ENCODE results near the gene SCGB2A2.

Gene SCGB2A2

GRCh38 chr11:62237499-62237898 is 32.5 kb upstream of the SCGB2A2 start:
- no peaks in the 10 kb centered on the region for H3K36me3 ChIP-seq
- H3K27me3 ChIP-seq: peaks cover 65% of the 10 kb centered on the region
- H3K4me3 ChIP-seq (ENCODE audit: low read depth in 1 of 2, low read length in 1 of 2): no peak overlapping the region
- H3K4me1 ChIP-seq (ENCODE audit: control insufficient read depth in 1 of 2, insufficient read depth in 1 of 2, low read depth in 1 of 2, low read length in 1 of 2): no peaks in the 10 kb centered on the region
- TF ChIP-seq CTCF (IDR thresholded peaks at IDR 0.05): no peak
- H3K27ac ChIP-seq: no peak overlapping the region
- no peaks in the 10 kb centered on the region for H3K9me3 ChIP-seq

- no peak for TF ChIP-seq CTCF (IDR thresholded peaks at IDR 0.05)
- Histone ChIP-seq H3K27me3 (peaks cover 67% of the 10 kb centered on the region), H3K9me3 (no peaks in the 10 kb centered on the region), H3K4me3 (ENCODE audit: low read depth in 1 of 2, low read length in 1 of 2) (no peak overlapping the region), H3K36me3 (no peaks in the 10 kb centered on the region), H3K4me1 (ENCODE audit: control insufficient read depth in 1 of 2, insufficient read depth in 1 of 2, low read depth in 1 of 2, low read length in 1 of 2) (no peaks in the 10 kb centered on the region), H3K27ac (no peak overlapping the region)
Measured at GRCh38 chr11:62238151-62238550, 31.8 kb upstream of the SCGB2A2 start.

GRCh38 chr11:62241095-62241494 is 28.9 kb upstream of the SCGB2A2 start:
- no peaks in the 10 kb centered on the region for H3K4me1 ChIP-seq (ENCODE audit: control insufficient read depth in 1 of 2, insufficient read depth in 1 of 2, low read depth in 1 of 2, low read length in 1 of 2)
- TF ChIP-seq CTCF (IDR thresholded peaks at IDR 0.05): no peak

GRCh38 chr11:62242021-62242420 is 27.9 kb upstream of the SCGB2A2 start, which contains the start of gene SCGB1D2:
SCGB1D2 (plus strand) TSS chr11:62242239; CDS start chr11:62242308, 69 bp downstream.
- H3K4me1 ChIP-seq (ENCODE audit: control insufficient read depth in 1 of 2, insufficient read depth in 1 of 2, low read depth in 1 of 2, low read length in 1 of 2): no peaks in the 10 kb centered on the region
- H3K9me3 ChIP-seq: no peaks in the 10 kb centered on the region
- no peak within 1 kb of the TSS for H3K27ac ChIP-seq
- TF ChIP-seq CTCF (IDR thresholded peaks at IDR 0.05): no peak
- no peaks in the 10 kb centered on the region for H3K36me3 ChIP-seq
- H3K27me3 ChIP-seq: peaks cover 51% of the 10 kb centered on the region
- H3K4me3 ChIP-seq (ENCODE audit: low read depth in 1 of 2, low read length in 1 of 2): no peak within 1 kb of the TSS

More at GRCh38 chr11:62241095-62241494, 28.9 kb upstream of the SCGB2A2 start:
- Histone ChIP-seq H3K27me3 (peaks cover 51% of the 10 kb centered on the region), H3K27ac (no peak overlapping the region), H3K9me3 (no peaks in the 10 kb centered on the region), H3K36me3 (no peaks in the 10 kb centered on the region), H3K4me3 (ENCODE audit: low read depth in 1 of 2, low read length in 1 of 2) (no peak overlapping the region)

GRCh38 chr11:62245271-62245753 is 24.6 kb upstream of the SCGB2A2 start:
- Histone ChIP-seq H3K27ac (no peak overlapping the region), H3K4me3 (ENCODE audit: low read depth in 1 of 2, low read length in 1 of 2) (no peak overlapping the region), H3K9me3 (peaks cover under 1% of the 10 kb centered on the region), H3K4me1 (ENCODE audit: control insufficient read depth in 1 of 2, insufficient read depth in 1 of 2, low read depth in 1 of 2, low read length in 1 of 2) (no peaks in the 10 kb centered on the region), H3K36me3 (no peaks in the 10 kb centered on the region), H3K27me3 (peaks cover 31% of the 10 kb centered on the region)
- TF ChIP-seq CTCF (IDR thresholded peaks at IDR 0.05): no peak

- Histone ChIP-seq H3K9me3 (peaks cover 26% of the 10 kb centered on the region), H3K4me3 (ENCODE audit: low read depth in 1 of 2, low read length in 1 of 2) (no peak overlapping the region), H3K27ac (no peak overlapping the region), H3K36me3 (no peaks in the 10 kb centered on the region), H3K27me3 (peaks cover 14% of the 10 kb centered on the region), H3K4me1 (ENCODE audit: control insufficient read depth in 1 of 2, insufficient read depth in 1 of 2, low read depth in 1 of 2, low read length in 1 of 2) (no peaks in the 10 kb centered on the region)
- TF ChIP-seq CTCF (IDR thresholded peaks at IDR 0.05): no peak
Measured at GRCh38 chr11:62251698-62252097, 18.3 kb upstream of the SCGB2A2 start.
